Stimulated activated naive CD8-positive, alpha-beta T cell treated with anti-CD3 and anti-CD28 coated beads, Interleukin-15, amount 100 ng/mL, for 72 hours (primary cell): ENCODE measurements around the gene CTBP2.

Source experiments
- ATAC-seq: fragments of 150-1000 bp; cut with Tn5 transposase; 2 replicates; pipeline ENCODE4 v1.10.0; 2021; ENCODE audit warnings: mild to moderate bottlenecking, moderate library complexity
- DNase-seq, 2 donors: peaks; one replicate each; pipeline ENCODE4 v3.0.0; 2021 to 2022
- H3K27ac Mint-ChIP-seq, 2 donors: one replicate each; pipeline ENCODE4 v1.8.0; 2022; ENCODE audit warnings: mild to moderate bottlenecking in 2 of 2, mixed read lengths in 2 of 2, moderate library complexity in 2 of 2
- H3K27me3 Mint-ChIP-seq: one replicate; pipeline ENCODE4 v1.8.0; 2022; ENCODE audit warnings: mixed read lengths
- H3K4me1 Mint-ChIP-seq: one replicate; pipeline ENCODE4 v1.8.0; 2022; ENCODE audit warnings: mild to moderate bottlenecking, mixed read lengths
- H3K4me3 Mint-ChIP-seq, 2 donors: one replicate each; pipeline ENCODE4 v1.8.0; 2022; ENCODE audit warnings: mild to moderate bottlenecking in 2 of 2, mixed read lengths in 2 of 2, moderate library complexity in 1 of 2
- H3K9me3 Mint-ChIP-seq, 2 donors: one replicate each; pipeline ENCODE4 v1.8.0; 2022; ENCODE audit warnings: mixed read lengths in 2 of 2

CTBP2 gene

GRCh38 chr10:125144693-125145623, 15.4 kb downstream of the CTBP2 start:
- Mint-ChIP-seq H3K4me3 (no peak overlapping the region), H3K27me3 (peaks cover 70% of the 10 kb centered on the region), H3K9me3 (no peaks in the 10 kb centered on the region), H3K4me1 (peaks cover 4% of the 10 kb centered on the region), H3K27ac (no peak overlapping the region)
- DNase-seq (no peak), ATAC-seq (peak; percentile 47)

GRCh38 chr10:125144206-125144605, 16.2 kb downstream of the CTBP2 start:
- Mint-ChIP-seq H3K27me3 (peaks cover 62% of the 10 kb centered on the region), H3K4me1 (peaks cover 4% of the 10 kb centered on the region), H3K27ac (no peak overlapping the region), H3K4me3 (no peak overlapping the region), H3K9me3 (no peaks in the 10 kb centered on the region)
- DNase-seq = no peak
- ATAC-seq = no peak

DNA sequence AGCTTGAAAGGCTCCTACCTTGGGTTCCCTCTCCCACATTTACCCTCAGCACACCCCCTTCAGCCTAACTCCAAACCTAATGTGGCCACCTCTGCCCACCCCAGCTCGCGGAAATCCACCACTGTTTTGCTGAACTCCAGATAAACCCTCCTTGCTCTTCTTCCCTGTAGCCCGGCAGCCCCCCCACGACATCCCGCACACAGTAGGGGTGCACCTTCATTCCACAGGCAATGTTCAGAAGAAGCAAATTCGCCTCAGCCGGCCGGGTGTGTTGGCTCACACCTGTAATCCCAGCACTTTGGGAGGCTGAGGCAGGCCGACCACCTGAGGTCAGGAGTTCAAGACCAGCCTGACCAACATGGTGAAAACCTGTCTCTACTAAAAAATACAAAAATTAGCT, 17.4 kb downstream of the CTBP2 start:
- DNase-seq (no peak), ATAC-seq (no peak)
- Mint-ChIP-seq H3K4me1 (peaks cover 2% of the 10 kb centered on the region), H3K27me3 (peaks cover 52% of the 10 kb centered on the region), H3K9me3 (no peaks in the 10 kb centered on the region), H3K27ac (no peak overlapping the region), H3K4me3 (no peak overlapping the region)

GRCh38 chr10:125141860-125142484, 18.4 kb downstream of the CTBP2 start:
- no peak for DNase-seq
- H3K27me3 Mint-ChIP-seq = peaks cover 46% of the 10 kb centered on the region
- no peak overlapping the region for H3K4me3 Mint-ChIP-seq
- no peak for ATAC-seq
- no peaks in the 10 kb centered on the region for H3K4me1 Mint-ChIP-seq
- no peaks in the 10 kb centered on the region for H3K9me3 Mint-ChIP-seq
- no peak overlapping the region for H3K27ac Mint-ChIP-seq

DNA sequence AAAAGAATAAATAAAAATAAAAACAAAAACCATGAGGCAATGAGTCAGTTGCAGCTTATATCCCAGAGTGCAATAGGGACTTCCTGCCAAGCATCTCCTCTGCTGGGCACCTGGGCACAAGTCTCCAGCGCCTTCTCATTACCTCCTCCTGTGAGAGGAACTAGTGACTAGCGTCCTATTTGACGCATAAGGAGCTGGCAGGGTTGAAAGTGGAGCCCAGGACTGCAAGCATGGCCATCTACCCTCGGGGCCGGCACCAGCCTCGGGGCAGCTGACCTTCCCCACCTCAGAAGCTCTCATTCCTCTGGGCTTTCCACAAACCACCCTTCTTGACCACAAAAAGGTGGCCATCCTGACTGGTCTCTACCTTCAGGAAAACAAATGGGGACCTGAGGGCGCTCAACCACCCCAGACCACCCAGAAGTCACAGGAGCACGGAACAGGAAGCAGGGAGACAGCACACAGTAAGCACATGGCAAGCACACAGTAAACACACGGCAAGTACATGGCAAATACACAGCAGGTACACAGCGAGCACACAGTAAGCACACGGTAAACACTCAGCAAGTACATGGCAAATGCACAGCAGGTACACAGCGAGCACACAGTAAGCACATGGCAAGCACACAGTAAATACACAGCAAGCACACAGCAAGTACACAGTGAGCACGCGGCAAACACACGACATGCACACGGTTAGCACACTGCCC, 19.1 kb downstream of the CTBP2 start:
- no peak overlapping the region for H3K4me3 Mint-ChIP-seq
- H3K27ac Mint-ChIP-seq = no peak overlapping the region
- DNase-seq (no peak), ATAC-seq (no peak)
- peaks cover 40% of the 10 kb centered on the region for H3K27me3 Mint-ChIP-seq
- H3K4me1 Mint-ChIP-seq = no peaks in the 10 kb centered on the region
- no peaks in the 10 kb centered on the region for H3K9me3 Mint-ChIP-seq

DNA sequence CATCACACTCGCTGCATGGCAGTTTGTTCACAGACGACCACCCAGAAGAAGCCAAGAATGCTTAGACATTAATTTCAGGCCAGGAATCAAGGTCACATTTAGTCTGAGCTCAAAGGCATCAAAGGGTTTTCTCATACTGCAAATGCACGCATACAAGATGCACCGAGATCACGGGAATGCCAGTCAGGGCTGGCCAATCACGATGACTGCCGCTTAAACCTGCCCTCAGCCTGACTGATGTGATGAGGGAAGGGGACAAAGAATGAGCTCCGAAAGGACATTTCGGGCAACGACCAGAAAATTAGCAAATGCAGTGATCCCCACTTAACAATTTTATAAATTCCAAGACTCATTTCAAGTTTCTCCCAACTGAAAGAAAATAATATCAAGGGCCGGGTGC, 20.2 kb downstream of the CTBP2 start:
- H3K27ac Mint-ChIP-seq = no peak overlapping the region
- ATAC-seq (no peak), DNase-seq (no peak)
- no peaks in the 10 kb centered on the region for H3K9me3 Mint-ChIP-seq
- peaks cover 43% of the 10 kb centered on the region for H3K27me3 Mint-ChIP-seq
- no peaks in the 10 kb centered on the region for H3K4me1 Mint-ChIP-seq
- no peak overlapping the region for H3K4me3 Mint-ChIP-seq

GRCh38 chr10:125137601-125138438, 22.5 kb downstream of the CTBP2 start:
- Mint-ChIP-seq H3K4me3 (no peak overlapping the region), H3K9me3 (no peaks in the 10 kb centered on the region), H3K27me3 (peaks cover 37% of the 10 kb centered on the region), H3K4me1 (no peaks in the 10 kb centered on the region), H3K27ac (no peak overlapping the region)
- DNase-seq (no peak), ATAC-seq (no peak)

- no peak overlapping the region for H3K4me3 Mint-ChIP-seq
- DNase-seq (no peak), ATAC-seq (peak; percentile 54)
- H3K4me1 Mint-ChIP-seq = no peaks in the 10 kb centered on the region
- no peaks in the 10 kb centered on the region for H3K9me3 Mint-ChIP-seq
- H3K27me3 Mint-ChIP-seq = peaks cover 27% of the 10 kb centered on the region
- H3K27ac Mint-ChIP-seq = no peak overlapping the region
Observed at GRCh38 chr10:125136087-125136486, 24.3 kb downstream of the CTBP2 start.

DNA sequence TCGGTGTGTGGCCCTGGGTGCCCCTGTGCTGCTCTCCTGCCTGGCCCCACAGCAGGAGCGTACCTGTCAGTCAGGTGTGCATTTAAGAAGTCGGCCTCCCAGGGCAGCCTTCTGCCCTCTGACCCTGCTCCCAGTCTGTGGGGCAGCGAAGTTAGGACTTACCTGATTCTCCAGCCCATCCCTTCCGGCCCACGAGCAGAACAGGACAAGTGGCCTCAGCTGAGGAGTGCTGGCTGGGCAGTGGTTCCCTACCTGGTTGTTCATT, 24.7 kb downstream of the CTBP2 start:
- peaks cover 27% of the 10 kb centered on the region for H3K27me3 Mint-ChIP-seq
- no peak for DNase-seq
- H3K9me3 Mint-ChIP-seq = no peaks in the 10 kb centered on the region
- ATAC-seq = peak; percentile 12
- H3K4me3 Mint-ChIP-seq = no peak overlapping the region
- H3K4me1 Mint-ChIP-seq = no peaks in the 10 kb centered on the region
- H3K27ac Mint-ChIP-seq = no peak overlapping the region

GRCh38 chr10:125134916-125135770, 25.2 kb downstream of the CTBP2 start:
- ATAC-seq = no peak
- Mint-ChIP-seq H3K9me3 (no peaks in the 10 kb centered on the region), H3K4me1 (no peaks in the 10 kb centered on the region), H3K27me3 (peaks cover 27% of the 10 kb centered on the region), H3K4me3 (no peak overlapping the region), H3K27ac (no peak overlapping the region)
- DNase-seq = no peak

DNA sequence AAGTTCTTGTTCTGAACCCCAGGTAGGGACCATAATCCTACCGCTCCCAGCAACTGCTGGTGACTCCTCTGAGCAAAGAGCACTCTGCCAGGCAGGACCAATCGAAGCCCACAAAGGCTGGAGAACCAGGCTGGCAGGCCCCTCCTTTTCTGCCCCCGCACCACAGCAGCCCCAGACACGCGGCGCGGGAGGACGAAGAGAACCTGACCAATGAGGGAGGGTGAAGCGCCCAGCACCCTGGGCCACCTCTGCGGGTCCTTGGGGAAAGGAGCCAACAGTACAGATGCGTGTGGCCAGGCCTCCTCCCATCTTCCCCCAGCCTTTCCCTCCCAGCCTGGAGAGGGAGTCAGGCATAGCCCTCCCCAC, 25.9 kb downstream of the CTBP2 start:
- Mint-ChIP-seq H3K4me3 (no peak overlapping the region), H3K27ac (no peak overlapping the region), H3K9me3 (no peaks in the 10 kb centered on the region), H3K27me3 (peaks cover 27% of the 10 kb centered on the region), H3K4me1 (no peaks in the 10 kb centered on the region)
- DNase-seq (no peak), ATAC-seq (no peak)

DNA sequence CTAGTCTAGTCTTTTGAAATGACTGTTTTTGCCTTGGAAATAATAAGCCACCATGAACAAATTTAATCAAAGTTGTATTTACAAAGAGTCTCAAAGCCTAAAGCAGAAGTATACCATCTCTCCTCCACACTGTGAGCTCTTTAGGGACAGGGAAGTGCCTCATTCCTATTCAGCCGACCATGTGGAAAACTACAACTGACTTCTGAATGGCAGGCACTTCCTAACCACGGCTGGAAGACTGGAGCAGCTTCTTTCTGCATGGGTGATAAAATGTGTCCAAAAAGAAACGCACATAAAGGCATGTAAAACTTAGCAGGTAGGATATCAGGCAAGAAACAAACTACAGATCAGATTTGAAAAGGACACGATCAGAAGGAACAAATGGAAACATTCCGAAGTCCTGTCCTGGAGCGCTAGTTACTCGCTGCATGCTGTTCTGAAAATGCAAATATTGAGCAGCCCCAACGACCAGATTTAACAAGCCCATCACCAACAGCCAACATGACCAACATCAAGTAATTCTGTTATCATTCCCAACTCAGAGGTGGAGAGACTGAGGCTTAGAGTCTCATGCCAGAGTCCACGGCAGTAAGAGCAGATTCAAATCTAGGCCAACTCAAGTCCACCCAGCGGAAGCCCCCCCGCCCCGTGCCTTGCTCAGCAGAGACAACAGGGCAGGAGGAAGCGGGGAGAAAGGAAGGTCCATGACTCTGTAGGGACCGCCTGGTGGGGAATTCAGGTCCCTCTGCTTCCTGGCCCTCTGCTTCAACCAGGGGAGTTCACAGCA, 26.5 kb downstream of the CTBP2 start:
- Mint-ChIP-seq H3K4me3 (no peak overlapping the region), H3K4me1 (no peaks in the 10 kb centered on the region), H3K27ac (peak overlapping the region in 1 of 2 donors; percentile 10), H3K27me3 (peaks cover 27% of the 10 kb centered on the region), H3K9me3 (no peaks in the 10 kb centered on the region)
- ATAC-seq = peak; percentile 9
- DNase-seq = no peak

- no peaks in the 10 kb centered on the region for H3K9me3 Mint-ChIP-seq
- no peak overlapping the region for H3K27ac Mint-ChIP-seq
- H3K27me3 Mint-ChIP-seq = peaks cover 21% of the 10 kb centered on the region
- ATAC-seq (no peak), DNase-seq (no peak)
- no peak overlapping the region for H3K4me3 Mint-ChIP-seq
- H3K4me1 Mint-ChIP-seq = no peaks in the 10 kb centered on the region
Observed at GRCh38 chr10:125132344-125132743, 28.0 kb downstream of the CTBP2 start.

- no peaks in the 10 kb centered on the region for H3K9me3 Mint-ChIP-seq
- no peak overlapping the region for H3K4me3 Mint-ChIP-seq
- ATAC-seq = no peak
- H3K27me3 Mint-ChIP-seq = peaks cover 21% of the 10 kb centered on the region
- no peak overlapping the region for H3K27ac Mint-ChIP-seq
- no peak for DNase-seq
- H3K4me1 Mint-ChIP-seq = no peaks in the 10 kb centered on the region
Observed at GRCh38 chr10:125130916-125131315, 29.4 kb downstream of the CTBP2 start.
